ENCODE measurements around the gene NECTIN3. TPM values are rescaled to one million over a fixed set of nuclear protein-coding genes. Genes with fewer than 3 reads are reported as not detected.

The NECTIN3 gene
- total RNA-seq, 1 experiment from 2014 or later = 83.4 TPM

GRCh38 chr3:111238885-111239284, 167.3 kb downstream of the NECTIN3 start:
- Histone ChIP-seq H3K27ac (no peak overlapping the region), H3K27me3 (replicated peaks) (no peaks in the 10 kb centered on the region), H3K4me1 (replicated peaks) (peaks cover 15% of the 10 kb centered on the region), H3K36me3 (no peaks in the 10 kb centered on the region), H3K9me3 (replicated peaks) (no peaks in the 10 kb centered on the region), H3K4me3 (no peak overlapping the region)
- no peak for DNase-seq (ENCODE audit: low read depth in 1 of 2, low spot score in 2 of 2)

- no peaks in the 10 kb centered on the region for H3K27me3 ChIP-seq (replicated peaks)
- H3K4me1 ChIP-seq (replicated peaks) = peaks cover 9% of the 10 kb centered on the region
- no peaks in the 10 kb centered on the region for H3K36me3 ChIP-seq
- H3K27ac ChIP-seq = no peak overlapping the region
- no peaks in the 10 kb centered on the region for H3K9me3 ChIP-seq (replicated peaks)
- no peak for DNase-seq (ENCODE audit: low read depth in 1 of 2, low spot score in 2 of 2)
- H3K4me3 ChIP-seq = no peak overlapping the region
These were observed 170.3 kb downstream of the NECTIN3 start for GRCh38 chr3:111241960-111242359.
